CD4-positive, alpha-beta T cell treated with Interleukin-6 for 4 hours (primary cell): ENCODE measurements around the gene AMBP.

Source experiments
- DNase-seq: peaks from one replicate; pipeline ENCODE4 v3.0.0-alpha.2; 2020; ENCODE audit warnings: mixed read lengths

The AMBP gene

DNA sequence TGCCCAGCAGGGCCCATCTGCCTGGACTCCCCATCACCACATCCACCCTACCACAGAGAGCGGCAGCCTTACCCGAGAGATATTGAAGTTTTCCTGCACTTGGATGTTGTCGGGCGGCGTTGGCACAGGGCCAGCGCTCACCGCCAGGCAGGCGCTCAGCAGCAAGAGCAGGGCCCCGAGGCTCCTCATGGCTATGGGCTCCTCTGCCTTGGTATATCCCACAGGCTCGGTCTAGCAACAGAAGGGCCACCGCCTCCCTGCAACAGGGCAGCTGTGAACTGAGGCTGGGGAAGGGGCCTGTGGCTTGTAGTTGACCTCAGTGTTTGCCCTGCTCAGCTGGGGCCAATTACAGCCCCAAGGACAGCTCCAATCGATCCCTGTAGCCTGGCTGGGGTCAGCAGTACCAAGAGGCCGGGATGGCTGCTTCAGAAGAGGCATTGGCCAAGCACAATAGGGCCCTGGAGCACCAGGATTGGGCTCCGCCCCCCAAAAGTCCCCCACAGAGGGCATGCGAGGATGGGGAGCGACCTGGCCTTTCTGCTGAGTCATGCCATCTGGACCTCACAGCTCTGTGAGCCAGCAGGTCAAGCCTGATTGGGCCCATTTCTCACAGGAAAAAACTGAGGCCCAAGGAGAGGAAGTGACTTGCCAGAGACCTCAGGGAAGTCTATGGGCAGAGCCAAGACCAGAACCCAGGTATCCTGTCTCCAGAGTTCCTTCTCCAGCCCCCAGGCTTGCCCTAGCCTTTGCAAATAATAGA lies at the start of gene AMBP:
Gene AMBP (minus strand): TSS at position 280 of the 760 bp plus-strand sequence. CDS start 91 bp downstream, at position 189.
- DNase-seq, result no peak

DNA sequence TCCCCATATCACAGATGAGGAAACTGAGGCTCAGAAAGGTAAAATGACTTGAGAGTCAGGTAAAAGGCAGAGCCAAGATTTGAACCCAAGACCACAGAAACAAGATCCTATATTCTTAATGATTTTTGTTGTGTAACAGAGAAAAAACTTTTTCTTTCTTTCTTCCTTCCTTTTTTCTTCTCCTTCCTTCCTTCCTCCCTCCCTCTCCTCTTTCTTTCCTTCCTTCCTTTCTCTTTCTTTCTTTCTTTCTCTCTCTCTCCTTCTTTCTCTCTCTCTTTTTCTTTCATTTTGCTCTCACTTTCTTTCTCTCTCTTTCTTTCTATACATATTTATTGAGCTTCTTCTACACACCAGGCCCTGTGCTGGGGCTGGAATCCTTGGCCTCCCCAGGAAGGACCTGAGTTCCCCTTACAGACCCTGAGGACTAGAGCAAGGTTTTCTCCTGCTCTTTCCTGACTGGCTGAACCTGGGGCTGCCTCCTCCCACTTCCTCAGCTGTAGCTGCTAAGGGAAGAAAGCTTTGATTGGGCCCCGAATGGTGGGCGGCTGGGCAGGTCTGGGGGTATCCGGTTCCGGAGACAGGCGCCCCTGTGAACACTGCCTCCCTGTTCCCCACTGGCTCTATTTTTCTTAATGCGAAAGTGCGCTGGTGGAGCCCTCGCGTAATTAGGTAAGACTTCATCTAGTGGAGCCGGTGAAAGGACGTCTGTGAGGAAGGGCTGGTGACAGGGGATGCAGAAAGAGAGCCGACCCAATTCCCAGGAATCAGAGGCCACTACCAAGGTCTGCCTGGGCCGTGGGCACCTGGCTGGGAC lies 48.4 kb upstream of the AMBP start:
- DNase-seq, result no peak

DNA sequence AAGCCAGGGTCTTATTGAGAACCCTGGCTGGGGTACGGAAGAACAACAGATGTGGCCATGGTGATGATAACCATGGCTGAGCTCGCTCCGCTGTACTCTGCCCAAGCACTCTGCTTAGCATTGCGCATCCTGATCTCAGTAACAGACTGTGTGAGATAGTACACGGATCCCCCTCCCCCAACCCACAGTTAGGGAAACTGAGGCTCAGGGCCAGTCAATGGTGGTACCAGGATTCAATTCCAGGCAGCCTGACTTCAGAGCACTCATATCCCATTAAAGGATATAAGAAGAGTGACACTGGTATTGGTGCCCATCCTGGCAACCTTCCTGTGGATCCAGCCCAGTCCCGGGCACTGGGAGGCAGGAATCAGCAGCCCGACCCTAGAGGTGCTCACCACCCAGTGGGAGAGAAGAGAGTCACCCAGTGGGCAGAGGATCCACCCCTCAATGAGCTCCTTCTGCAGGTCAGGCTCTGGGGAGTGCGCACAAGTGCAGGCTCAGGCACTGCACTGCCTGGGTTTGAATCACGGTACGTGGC lies 47.4 kb upstream of the AMBP start:
- no peak for DNase-seq

DNA sequence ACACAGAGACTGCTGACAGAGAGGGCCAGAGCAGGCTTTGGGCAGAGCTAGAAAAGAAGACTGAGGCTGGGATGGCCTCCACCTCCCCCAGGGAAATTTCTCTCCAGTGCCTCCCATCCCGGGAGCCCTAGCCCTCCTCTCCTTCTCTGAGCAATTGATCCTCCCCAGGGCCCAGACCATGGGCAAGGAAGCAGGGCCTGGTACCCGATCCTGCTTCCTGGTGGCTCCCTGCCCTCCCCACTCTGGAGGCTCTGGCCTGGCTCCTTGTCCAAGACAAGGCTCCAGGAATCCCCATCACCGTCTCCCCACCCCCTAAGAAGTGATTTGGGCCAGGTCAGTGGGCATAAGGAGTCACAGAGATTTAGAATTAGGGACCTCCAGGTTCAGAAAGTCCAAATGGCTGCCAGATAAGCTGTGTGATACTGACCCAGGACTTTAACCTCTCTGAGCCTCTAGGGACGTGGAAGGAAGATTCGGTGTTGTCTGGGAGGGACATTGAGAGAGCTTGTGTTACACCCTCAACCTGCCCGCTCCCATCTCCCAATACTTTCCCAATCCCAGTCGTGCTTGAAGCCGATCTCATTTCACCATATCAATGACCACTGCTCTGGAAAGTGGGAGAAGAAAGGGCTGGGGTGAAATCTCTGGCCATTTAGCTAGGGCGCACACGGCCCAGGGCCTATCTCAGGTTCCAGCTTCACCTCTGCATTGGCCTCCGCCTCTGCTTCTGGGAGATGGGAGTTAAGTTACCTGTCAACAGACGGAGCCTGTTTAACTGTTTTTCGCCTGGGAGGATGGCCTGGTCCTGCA lies 46.8 kb upstream of the AMBP start:
- DNase-seq, result no peak

DNA sequence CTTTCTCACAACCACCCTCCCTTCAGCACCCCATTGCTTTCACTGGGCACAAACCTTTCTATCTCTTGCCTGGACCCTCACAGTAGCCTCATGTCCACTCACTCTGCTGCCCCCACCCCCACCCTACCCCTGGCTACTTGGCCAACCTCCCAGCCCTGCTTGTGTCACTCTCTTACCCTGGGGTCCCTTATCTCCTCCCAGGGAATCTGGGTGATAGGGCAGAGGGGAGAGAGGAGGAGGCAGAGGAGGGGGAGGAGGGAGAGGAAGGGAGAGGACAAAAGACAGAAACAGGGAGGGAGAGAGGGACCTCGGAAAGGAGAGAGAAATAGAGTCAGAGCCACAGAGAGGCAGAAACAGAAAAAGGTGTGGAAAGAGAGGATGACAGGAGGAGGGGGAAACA lies 46.0 kb upstream of the AMBP start:
- DNase-seq, result no peak

DNA sequence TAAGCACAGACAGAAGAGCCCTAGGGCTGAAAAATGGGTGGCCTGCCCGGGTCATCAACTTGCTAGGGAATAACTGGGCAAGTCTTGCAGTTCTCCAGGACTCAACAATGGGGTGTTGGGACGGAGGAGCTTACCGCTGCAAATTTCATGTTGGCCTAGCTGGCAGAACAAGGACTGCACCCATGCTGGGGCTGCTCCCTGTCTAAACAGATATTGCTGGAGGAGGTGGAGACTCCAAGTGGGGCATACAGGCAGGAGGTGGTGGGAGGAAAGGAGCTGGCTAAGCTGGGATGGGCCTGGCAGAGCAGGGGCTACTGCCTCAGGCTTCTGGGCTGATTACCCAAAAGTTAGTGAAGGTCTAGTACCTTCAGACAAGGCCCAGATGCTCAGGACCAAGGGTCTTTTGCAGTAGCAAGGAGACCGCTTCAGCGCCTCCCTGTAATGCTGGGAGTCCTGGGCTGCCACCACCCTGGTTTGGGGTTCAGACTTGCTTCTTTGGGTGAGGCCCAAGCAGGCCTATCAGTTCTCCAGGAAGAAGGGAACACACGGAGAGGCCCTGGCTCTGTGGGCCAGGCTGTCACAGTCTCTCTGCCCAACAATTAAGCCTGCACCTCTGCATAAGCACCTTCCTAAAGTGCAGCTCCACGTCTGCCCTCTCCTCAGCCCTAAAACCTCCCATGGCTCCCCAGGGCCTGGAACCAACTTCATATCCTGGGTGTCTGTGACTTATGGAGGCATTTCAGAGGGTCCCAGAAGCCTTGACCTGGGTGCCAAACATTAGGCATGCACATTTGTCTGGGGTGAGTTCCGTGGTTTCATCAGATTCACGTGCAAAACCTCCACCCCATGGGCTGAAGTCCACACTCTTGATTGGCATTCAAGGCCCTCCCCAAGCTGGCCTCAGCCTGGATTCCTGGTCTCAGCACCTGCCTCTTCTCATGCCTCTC lies 45.2 kb upstream of the AMBP start:
- no peak for DNase-seq

DNA sequence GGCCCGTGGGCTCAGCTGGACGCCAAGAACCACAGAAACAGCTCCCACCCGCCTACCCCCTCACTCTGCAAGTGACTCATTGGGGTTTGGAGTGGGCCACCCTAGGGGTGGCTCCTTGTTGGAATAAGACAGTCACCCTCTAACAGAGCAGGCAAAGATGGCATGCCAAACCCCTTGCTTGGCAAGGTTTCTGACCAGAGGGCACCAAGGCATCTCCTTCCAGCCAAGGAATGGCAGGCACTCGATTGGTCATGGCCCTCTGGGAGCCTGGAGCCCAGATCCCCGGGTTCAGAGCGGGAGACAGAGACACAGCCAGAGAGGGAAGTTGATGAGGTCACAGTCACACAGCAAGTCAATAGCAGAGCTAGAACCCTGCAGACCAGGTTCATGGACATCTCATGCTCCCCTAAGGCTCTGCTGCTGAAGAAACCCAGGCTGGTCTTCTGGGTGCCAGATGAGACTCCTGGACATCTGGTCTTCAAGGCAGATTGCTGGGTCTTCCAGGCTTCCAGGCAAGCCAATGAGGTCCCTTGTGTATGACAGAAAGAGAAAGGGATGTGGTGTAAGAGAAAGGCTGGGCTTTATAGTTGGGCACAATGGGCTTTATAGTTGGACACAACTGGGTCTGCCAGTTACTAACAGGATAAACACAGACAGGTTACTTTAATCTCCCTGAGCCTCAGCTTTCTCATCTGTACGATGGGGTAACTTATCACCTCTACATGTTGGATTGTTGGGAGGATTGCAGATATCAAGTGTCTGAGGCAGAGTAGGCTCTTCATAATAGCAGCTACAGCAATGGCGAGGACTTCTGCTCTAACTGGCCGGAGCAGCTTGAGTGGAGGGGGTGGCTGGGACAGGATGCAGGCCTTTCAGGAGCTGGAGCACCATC lies 44.3 kb upstream of the AMBP start:
- DNase-seq, result no peak

DNA sequence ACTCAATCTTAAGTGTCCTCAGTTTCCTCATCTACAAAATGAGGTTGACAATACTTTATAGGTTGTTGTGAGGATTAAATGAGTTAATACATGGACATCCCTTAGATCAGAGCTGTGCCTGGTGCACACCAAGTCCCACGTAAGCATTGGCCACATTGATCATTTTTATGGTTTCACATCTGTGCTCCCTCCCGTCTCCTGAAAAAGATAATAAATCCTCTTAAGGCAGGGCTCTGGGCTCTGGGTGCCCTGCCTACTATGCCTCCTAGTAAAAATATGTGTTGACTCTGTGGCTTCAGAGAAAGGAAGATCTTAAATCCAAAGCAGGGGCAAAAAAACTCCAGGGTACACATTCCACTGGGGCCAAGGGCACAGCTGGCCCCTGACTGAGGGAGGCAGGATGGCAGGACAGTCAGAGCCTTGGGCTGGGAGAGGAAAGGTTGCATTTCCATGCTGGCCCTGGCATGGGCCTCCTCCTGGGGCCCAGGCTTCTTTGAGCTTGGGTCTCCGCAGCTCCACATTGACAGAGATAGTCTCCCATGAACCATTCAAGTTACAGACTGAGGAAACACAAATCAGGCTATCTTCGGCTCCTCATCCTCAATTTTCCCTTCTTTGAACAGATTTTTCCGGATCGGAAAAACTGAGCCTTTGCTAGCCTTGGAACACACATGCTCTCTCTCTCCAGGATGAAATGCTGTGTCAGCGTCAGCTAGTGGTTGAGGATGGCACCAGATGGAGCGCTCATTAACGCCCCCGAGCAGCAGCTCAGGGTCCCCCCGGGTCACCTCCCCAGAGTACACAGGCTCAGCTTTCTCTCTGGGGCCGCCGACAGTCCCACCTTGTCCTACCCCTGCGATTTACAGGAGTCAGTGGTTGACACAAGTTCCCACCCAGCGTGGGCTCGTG lies 43.4 kb upstream of the AMBP start:
- DNase-seq, result no peak

DNA sequence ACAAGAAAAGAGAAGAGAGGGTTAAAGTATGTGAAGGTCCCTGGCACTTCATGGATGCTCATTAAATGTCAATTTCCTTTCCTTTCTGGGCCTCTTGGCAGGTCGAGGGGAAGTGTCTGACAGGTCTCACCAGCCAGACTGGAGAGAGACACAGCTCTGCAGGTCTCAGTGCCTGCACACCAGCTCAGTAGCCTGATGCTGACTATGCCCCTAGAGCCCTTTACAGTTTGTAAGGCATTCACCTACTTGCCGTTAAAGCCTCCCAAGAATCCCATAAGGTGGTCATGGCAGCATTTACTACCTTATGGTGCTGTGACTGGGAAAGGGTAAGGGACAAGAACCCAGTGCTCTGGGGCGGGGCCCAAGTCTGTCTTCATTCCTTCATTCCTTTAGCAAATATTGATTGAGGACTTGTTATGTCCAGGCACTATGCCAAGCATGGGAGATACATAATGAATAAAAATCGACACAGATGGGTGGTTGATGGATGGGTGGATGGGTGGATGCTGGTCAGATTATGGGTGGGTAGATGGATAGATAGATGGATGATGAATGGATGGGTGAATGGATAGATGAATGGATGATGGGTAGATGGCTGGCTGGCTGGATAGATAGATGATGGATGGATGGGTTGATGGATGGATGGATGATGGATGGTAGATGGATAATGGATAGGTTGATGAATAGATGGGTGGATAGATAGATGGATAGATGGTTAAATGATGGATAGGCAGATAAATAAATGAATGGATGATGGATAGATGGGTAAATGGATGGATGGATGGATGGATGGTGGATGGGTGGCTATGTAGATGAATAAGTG lies 42.3 kb upstream of the AMBP start:
- DNase-seq, result no peak

DNA sequence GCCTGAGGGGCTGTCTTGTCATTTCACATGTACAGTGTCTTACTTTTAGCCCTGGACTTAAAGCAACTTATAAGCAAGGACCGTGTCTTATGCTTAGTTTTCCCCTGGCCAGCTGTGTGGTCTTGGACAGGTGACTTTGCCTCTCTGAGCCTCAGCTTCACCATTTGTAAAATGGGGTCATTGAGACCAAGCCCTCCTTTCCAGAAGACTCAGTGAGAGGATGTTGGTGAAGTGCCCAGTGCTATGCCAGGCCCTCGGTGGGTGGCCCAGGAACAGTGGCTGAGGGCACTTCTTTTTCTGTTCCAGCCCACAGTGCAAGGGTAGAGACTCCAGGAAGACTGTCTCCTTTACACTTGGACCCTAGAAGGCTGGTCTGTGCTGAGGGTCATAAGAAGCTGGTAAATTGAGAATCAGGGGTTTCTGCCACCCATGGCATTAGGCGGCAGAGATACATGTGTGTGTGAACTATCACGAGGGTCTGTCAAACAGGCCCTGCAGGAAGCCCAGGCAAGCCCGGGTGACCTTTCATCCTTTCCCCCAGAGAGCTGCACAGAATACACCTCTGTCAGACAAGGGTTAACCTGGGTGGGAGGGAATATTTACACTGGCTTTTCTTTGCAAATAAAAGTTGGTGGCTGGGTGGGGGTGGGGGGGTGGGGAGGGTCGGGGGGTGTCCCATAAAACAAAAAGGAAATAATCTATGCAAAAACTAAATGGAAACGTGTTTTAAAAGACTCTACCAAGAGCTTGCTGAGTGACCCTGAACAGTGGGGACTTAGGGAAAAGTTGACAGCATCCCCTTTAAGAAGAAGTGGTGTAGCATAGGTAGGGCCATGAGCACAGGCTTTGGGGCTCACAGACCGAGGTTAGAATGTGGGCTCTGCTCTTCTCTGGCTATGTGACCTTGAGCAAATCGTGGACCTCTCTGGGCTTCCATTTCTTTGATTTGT lies 41.4 kb upstream of the AMBP start:
- DNase-seq, result no peak

DNA sequence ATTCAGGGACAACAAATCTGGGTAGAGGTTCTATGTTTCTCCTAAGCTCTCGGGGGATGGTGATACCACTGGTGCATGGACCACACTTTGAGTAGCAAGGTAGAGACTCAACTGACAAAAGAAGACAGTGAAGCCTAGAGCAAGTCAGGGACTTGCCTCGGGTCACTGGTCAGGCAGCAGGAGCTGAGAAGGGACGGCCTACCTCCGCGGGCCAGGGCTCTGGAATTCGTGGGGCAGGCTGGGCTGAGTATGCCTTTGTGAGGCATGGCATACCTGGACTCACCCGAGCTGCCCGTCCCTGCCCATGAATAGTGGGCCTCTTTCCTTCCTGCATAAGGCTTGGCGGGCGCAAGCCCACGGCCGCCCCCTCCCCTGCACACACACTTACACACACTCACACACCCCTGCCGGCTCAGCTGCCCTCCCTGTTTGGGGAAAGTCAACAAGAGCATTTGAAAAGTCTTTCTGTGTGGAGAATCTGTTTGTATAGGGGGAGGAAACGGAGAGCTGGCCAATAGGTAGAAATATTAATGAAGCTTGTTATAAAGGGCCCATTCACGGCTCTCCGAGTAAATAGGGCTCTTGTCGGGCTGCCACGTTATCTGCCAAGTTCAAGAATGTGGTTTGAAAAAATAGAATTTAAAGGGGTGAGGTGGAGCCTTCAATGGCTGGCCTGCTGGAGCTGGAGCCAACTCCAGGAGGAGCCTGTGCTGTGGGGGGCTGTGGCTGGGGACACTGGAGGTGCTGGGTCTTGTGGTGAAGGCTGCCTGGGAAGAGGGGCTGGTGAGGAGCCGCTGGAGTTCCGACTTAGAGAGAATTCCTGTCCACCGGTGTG lies 40.1 kb upstream of the AMBP start:
- no peak for DNase-seq

DNA sequence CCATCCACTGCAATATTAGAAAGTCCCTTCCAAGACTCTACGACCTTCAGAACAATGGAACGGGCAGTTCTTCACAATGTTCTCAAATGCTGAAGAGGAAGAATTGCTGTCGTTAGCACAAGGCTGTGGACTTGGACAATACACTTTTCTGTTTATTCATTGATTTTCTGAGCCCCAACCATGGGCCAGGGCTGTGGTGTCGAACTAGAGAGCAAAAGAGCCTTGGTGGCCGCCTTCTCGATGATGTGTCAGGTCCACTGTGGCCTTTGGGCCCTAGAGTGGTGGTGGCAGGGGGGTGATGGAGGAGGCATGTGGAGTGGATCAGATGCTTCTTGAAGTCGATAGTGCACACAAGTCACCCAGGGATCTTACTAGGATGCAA lies 39.5 kb upstream of the AMBP start:
- DNase-seq, result no peak

DNA sequence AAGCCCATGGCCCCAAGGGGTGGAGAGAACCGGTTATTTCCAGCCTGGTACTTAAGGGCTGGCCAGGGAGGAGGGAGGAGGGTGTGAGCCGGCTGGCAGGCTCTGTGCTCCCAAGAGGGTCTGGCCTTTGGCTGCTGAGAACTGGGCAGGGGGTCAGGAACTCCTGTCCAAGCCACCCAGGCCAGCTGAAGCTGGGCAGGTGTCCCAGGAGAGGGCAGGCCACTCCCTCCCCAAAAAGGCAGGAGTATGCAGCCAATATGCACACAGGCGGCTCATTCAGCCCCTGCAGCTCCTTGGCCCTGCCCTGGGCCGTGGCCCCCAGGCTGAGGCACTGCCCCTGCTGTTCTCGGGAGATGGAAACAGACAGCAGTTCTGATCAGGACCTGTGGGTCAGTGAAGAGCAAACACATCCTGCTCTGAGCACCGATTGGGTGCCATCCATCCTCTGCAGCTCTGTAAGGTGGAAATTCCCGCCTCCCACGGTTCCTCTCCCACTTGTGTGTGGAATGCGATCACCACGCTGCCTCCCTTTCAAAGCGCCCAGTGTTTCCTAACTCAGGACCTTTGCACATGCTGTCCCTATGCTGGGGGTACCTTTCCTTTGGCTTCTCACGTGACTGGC lies 38.1 kb upstream of the AMBP start:
- DNase-seq, result no peak

DNA sequence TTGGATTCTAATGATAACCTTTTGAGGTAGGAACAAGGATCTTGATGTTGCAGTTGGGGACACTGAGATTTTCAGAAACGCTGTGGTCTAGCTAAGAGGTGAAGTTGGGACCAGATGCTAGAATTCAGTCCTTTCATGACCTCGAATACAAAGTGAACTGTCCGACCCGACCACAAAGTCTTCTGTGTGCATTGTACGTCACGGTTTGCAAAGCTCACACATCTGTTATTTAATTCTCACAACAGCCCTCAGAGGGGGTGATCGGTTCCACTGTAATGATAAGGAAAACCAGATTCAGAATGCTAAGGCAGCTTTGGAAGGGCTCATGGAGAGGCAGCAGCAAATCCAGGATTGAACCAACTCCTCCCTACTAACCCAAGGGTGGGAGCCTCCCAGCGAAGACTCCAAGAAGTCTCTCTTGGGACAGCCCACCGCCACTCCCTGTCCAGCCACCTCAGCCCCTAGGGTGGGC lies 37.6 kb upstream of the AMBP start:
- DNase-seq, result no peak

DNA sequence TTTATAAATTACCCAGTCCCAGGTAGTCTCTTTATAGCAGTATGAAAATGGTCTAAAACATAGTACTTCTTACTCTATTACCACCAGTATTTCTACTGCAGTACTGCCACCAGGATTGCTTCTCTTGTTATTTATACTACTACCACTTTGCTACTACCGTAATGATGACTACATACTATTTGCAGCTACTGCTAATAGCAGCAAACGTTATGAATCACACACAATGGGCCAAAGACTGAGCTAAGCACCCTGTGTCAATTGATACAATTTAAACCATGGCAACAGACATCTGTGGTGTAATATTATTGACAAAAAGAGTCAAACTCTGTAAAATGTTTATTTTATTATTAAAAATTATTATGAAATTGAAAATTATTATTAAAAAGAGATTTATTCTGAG lies 36.3 kb upstream of the AMBP start:
- DNase-seq, result no peak
